NCI-H2171 treated with DMSO at 0.1 percent for 48 hours (cell line): Measurements from ENCODE around the gene ATP10B.

ENCODE experiments used
- DNase-seq: peaks from one replicate; lab custom pipeline; 2025; lab: John Stamatoyannopoulos, UW

Gene ATP10B

GRCh38 chr5:160685219-160685618, 166.8 kb downstream of the ATP10B start:
- DNase-seq = no peak

GRCh38 chr5:160679567-160680309, 172.3 kb downstream of the ATP10B start:
- DNase-seq = no peak

DNA sequence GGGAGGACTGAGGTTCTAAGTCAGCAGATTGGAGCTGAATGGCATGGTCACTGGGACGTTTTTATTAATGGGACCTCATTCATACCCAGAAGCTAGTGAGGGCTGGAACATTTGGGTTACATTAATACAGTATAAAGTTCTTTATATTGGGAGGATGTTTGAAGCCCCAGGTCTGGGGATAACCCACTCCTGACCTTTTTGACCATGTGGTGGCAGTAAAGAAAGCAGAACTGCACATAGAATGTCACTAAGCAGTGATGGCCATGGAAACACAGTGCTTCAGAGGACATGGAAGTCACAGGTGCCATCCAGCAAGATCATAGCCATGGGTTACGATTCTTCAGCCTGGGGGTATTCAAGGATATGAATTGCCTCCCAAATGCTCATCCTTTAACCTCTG, 176.0 kb downstream of the ATP10B start:
- DNase-seq = no peak

- no peak for DNase-seq
Observed at GRCh38 chr5:160674901-160675300, 177.1 kb downstream of the ATP10B start.

- no peak for DNase-seq
Observed at GRCh38 chr5:160672521-160672920, 179.5 kb downstream of the ATP10B start.

DNA sequence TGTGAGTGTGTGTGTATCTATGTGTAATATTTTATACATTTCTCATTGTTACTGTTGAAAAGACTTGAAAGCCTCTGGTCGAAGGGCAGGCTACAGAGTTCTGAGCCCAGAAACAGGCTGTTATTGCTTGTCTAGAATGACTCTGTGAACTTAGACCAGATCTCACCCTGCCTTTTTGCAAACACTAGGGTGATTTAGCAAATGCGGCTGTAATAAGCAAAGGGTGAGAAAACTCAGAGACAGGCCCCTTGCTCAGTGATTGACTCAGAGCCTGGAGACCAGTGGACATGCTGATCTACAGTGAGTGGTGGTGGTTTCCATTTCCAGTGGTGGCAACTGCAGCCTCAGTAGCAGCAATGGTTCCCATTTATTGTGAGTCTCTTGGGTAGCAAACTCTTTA, 183.7 kb downstream of the ATP10B start:
- no peak for DNase-seq

- DNase-seq = no peak
Observed at GRCh38 chr5:160667160-160667559, 184.9 kb downstream of the ATP10B start.

- DNase-seq = no peak
Observed at GRCh38 chr5:160665460-160665859, 186.6 kb downstream of the ATP10B start.

DNA sequence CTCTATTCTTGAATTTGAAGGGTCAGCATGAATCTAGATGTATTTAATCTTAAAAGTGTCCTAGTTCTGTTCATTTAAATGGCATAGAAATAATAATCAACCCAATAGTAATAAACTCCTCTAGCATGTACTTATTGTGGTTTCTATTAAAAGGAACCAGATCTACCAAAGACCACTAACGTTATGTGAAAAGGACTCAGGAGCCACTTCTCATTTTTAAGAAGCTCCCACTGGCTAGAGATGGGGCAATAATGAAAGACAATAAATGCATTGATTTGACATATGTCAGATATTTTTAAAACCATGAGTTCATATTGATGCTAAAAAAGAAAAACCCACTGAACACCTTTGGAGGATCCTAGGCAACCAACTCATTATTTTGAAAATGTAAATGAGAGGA, 191.9 kb downstream of the ATP10B start:
- no peak for DNase-seq

DNA sequence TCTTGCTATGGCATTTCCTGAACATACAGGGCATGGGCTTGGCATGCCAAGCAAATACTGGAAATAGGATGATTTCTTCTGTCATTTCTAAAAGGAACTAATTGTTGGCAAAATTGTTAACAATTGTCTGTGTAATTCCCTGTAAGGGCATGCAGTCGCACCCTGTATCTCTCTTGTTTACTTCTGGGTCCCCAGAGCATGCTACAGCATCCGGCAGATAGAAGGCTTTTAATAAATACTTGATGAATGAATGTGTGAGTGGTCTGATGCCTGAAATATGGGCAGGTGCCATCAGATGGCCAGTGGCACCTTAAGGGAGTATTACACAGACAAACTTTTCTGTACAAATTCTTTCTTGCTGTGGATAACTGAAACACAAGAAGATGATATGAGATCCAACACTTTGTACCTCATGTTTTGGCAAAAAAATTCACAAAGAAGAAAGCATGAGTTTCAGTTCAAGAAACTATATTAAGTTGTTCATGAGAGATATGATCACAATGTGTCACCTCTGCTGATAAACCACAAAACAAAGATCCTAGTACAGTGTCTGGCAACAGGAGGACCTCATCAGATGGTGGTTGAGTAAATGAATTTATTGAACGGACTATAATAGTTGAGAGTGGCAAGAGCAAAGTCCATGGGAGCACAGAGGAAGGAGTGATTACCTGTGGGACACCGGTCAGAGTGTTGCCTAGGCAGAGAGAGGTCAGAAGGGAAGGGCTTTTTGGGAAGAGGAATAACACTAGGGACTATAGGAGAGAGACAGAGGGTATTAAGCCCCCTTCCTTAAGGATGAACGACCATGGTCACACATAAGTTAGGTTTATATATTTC, 194.2 kb downstream of the ATP10B start:
- DNase-seq = no peak

DNA sequence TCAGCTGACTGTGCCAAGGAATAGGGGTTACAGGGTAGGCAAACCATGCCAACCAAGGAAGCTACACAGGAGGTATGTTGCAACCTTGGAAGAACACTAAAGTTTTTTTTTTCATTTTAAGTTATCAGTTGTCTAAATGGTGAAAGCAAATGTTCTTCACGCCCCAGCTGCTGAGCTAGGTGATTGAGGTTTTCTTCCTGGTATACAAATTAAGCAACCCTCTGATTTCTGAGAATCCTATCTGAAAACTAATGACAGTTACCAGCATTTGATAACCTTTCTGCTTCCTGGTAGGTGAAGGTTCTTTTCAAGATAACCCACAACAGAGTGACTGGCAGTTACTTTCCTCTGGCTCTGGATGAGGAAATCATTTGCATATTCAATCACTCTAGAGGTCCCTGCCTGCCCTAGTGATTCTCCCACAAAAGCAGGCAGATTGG, 194.9 kb downstream of the ATP10B start:
- DNase-seq = no peak

DNA sequence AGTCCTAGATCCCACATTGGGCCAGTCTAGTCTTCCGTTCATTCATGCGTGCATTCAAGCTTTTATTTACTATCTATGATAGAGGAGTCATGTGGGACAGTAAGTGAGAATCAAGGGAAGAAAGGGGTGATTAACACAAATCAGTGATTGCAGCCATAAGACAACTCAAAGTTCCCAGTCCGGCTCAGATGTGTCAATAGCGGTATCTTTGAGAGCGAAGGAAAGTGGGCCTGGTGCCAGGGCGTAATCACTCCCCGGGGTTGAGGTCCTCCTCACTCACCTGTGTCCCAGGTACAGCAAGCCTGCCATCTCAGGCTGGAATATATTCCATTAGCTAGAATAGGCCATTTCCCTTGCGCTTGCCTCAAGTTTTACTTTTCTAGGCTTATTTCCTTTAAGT, 196.3 kb downstream of the ATP10B start:
- DNase-seq = no peak

GRCh38 chr5:160651692-160652645, 200.0 kb downstream of the ATP10B start:
- no peak for DNase-seq

GRCh38 chr5:160649304-160649703, 202.7 kb downstream of the ATP10B start:
- DNase-seq = no peak

DNA sequence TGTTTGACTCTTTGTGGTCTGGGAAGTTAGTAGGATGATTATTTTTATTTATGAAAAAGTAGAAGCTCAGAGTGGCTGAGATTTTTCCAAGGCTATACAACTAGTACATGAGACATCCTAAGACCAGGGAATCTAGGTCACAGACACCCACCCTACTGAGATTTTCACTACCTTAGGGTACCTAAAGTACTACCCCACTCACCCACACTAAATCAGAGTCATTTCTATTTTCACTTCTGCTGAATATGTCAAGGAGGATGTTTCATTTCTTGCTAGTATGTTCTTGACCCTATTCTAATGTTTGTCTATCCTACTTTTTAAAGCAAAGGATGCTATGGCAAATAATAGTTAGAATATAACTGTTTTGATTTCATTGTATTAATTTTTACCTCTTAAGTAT, 206.0 kb downstream of the ATP10B start:
- no peak for DNase-seq

DNA sequence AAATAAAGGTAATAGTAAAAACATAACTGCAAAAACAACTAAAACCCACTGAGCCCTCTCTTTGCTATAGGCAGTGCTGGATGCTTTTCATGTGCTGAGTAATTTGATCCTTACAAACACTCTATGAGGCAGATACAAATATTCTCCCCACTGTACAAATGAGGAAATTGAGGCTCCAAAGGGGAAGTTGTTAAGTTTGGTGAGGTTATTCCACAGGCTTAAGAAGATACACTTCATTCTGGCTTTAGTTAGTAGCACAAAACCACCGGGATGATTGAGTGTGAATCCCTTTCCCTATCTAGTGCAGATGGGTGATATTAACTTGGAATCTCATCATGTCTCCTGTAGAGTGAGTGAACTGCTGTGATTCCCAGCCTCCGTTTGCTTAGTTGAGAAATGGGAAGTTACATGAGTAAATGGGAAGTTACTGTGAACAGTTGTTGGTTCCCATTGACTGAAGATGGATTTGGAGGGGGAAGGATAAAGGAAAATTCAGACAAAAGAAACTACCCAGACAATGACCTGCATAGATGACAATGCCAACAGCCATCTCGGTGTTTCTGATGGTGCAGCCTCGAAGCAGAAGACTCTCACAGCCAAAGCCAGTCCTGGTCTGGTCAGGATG, 208.3 kb downstream of the ATP10B start:
- DNase-seq = no peak

GRCh38 chr5:160641405-160641804, 210.6 kb downstream of the ATP10B start:
- DNase-seq = no peak

- no peak for DNase-seq
Observed at GRCh38 chr5:160640406-160640805, 211.6 kb downstream of the ATP10B start.

DNA sequence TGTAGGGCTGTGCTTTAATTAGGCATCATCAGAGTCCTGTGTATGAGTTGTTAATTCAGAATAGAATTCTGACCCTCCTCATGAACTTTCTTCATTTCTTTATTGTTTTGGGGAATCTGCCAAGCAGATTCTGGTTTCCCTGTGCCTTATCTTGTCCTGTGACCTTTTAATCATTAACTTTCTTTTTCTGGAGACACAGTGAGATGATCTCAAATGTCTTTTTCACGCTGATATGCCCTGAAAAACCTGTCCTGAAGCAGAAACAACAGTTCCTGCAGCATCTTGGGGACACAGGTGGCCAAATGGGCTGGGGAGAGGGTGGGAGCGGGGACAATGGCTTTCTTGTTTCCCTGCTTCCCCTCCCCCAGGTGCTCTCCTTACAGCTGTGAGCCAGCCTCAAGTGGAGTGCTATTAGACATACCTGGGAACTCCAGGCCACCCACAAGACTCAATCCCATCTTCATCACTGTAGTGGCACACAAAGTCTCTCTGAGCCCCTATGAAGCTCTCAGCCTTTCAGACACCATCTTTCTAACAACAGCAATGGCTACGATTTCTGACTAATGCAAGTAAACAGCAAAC, 213.8 kb downstream of the ATP10B start:
- DNase-seq = no peak

DNA sequence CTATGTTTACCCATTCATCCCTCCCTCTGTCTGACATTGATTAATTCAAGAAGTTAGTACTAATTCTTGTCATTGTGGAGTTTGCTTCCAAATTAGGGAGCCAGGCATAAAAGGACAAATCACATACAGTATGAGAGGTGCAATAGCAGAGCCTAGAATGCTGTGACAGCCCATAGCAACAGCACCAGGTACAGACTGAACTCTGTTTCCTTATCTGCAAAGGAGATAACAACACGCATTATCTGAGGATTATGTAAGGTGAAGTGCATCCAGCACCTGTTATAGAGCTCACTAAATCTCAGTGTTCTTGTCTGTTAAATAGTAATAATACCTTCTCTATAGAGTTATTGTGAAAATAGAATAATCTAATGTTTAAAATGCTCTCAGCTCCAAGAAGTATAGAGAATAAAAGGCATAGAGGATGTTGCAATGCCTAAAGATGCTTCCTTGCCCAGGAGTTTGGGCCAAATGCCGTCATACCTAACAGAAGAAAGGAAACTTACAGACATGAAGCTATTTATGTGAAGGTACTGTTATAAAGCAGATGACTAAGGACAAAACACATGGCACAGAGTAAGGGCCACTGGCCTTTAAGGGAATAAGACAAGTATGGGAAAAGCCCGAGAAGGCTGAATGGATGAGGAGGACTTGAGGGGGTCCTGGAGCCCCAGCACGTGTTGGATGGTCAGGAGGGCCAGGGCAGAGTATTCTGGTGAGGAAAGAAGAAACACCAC, 214.5 kb downstream of the ATP10B start:
- no peak for DNase-seq

- no peak for DNase-seq
Observed at GRCh38 chr5:160635663-160636062, 216.3 kb downstream of the ATP10B start.
